A549 (cell line): ENCODE data around the gene GABBR2.

ENCODE experiments used
- CEBPB ChIP-seq, 2 experiments: fragments of >200 bp in 1 of 2; sonication (Bioruptor Twin) in 1 of 2; formaldehyde crosslinking in 1 of 2; IDR thresholded peaks; 2 replicates each; pipeline ENCODE4 v1.6.1; 2012 to 2016
- CTCF ChIP-seq: fragments of >200 bp; sonication (Bioruptor Twin); formaldehyde crosslinking; IDR thresholded peaks from 3 replicates; pipeline ENCODE4 v1.5.1; 2016
- EHF ChIP-seq: fragments of 250-450 bp; sonication (Bioruptor Pico); IDR thresholded peaks from 2 replicates; pipeline ENCODE4 v1.5.0; 2020; ENCODE audit warnings: mild to moderate bottlenecking
- EP300 ChIP-seq, 2 experiments: fragments of >200 bp; sonication (Bioruptor Twin); formaldehyde crosslinking; IDR thresholded peaks; 2 replicates in 1 of 2; 3 replicates in 1 of 2; pipeline ENCODE4 v1.6.1; 2016 to 2017
- JUN ChIP-seq, 2 experiments: fragments of >200 bp; sonication (Bioruptor Twin); formaldehyde crosslinking; IDR thresholded peaks; 2 replicates in 1 of 2; 3 replicates in 1 of 2; pipeline ENCODE4 v1.6.1; 2016 to 2017
- NR3C1 ChIP-seq: fragments of >200 bp; sonication (Bioruptor Twin); formaldehyde crosslinking; IDR thresholded peaks from 3 replicates; pipeline ENCODE4 v1.6.1; 2017
- PHF8 ChIP-seq: fragments of 200-600 bp; sonication (generic); IDR thresholded peaks from 2 replicates; pipeline ENCODE4 v1.6.1; 2016; ENCODE audit warnings: low read depth, mild to moderate bottlenecking, antibody characterized with exemption, moderate library complexity, borderline replicate concordance
- RCOR1 ChIP-seq: fragments of 150-350 bp; IDR thresholded peaks from 2 replicates; pipeline ENCODE4 v1.6.1; 2014; ENCODE audit warnings: antibody characterized with exemption, low read length, low read depth

GRCh38 chr9:98429613-98430012, 279.1 kb downstream of the GABBR2 start:
- TF ChIP-seq PHF8 (no peak), CTCF (no peak), JUN (IDR thresholded peaks at IDR 0.05) (no peak), RCOR1 (no peak), EHF (CRISPR knock-in tag) (no peak), EP300 (IDR thresholded peaks at IDR 0.05) (no peak), NR3C1 (no peak), CEBPB (IDR thresholded peaks at IDR 0.05) (no peak)
